OCI-LY1 (cell line): ENCODE data around the gene TMEM204.

ENCODE experiments used
- H2AFZ ChIP-seq: fragments of 200-600 bp; sonication (generic), shearing (Covaris generic); 2 replicates; pipeline ENCODE4 v1.6.0; 2014; ENCODE audit warnings: antibody characterized with exemption, mild to moderate bottlenecking, low read length
- H3F3A ChIP-seq: fragments of 200-600 bp; sonication (generic), shearing (Covaris generic); 2 replicates; pipeline ENCODE4 v1.6.0; 2014; ENCODE audit warnings: mild to moderate bottlenecking, antibody characterized with exemption, low read length, moderate library complexity; ENCODE audit not compliant: insufficient read depth
- H3K27ac ChIP-seq: fragments of 200-600 bp; sonication (generic); 2 replicates; pipeline ENCODE4 v1.5.1; 2014; ENCODE audit warnings: low read length, mixed run types, mild to moderate bottlenecking, low read depth; ENCODE audit not compliant: poor library complexity, severe bottlenecking
- H3K27me3 ChIP-seq: fragments of 200-600 bp; sonication (generic); 2 replicates; pipeline ENCODE4 v1.6.0; 2014; ENCODE audit warnings: antibody characterized with exemption, mild to moderate bottlenecking, low read length, moderate library complexity; ENCODE audit not compliant: insufficient read depth
- H3K36me3 ChIP-seq: fragments of 200-600 bp; sonication (generic); 2 replicates; pipeline ENCODE4 v1.6.1; 2014; ENCODE audit warnings: mild to moderate bottlenecking, antibody characterized with exemption, low read length, moderate library complexity, mixed read lengths; ENCODE audit not compliant: insufficient read depth
- H3K4me1 ChIP-seq: fragments of 200-600 bp; sonication (generic); 2 replicates; pipeline ENCODE4 v1.5.1; 2014; ENCODE audit warnings: mild to moderate bottlenecking, low read length, moderate library complexity; ENCODE audit not compliant: insufficient read depth, severe bottlenecking
- H3K4me2 ChIP-seq: fragments of 200-600 bp; sonication (generic), shearing (Covaris generic); 2 replicates; pipeline ENCODE4 v1.6.1; 2014; ENCODE audit warnings: low read length
- H3K4me3 ChIP-seq: fragments of 200-600 bp; sonication (generic); 2 replicates; pipeline ENCODE4 v1.5.1; 2014; ENCODE audit warnings: low read length, low read depth, mild to moderate bottlenecking, mixed read lengths; ENCODE audit not compliant: poor library complexity, severe bottlenecking
- H3K79me2 ChIP-seq: fragments of 200-600 bp; shearing (Covaris generic); 2 replicates; pipeline ENCODE4 v1.6.1; 2016; ENCODE audit warnings: mixed run types, low read length, mixed read lengths; ENCODE audit not compliant: insufficient read depth
- H3K9ac ChIP-seq: fragments of 200-600 bp; sonication (generic), shearing (Covaris generic); 2 replicates; pipeline ENCODE4 v1.6.1; 2014; ENCODE audit warnings: mild to moderate bottlenecking, low read length, mixed read lengths
- H3K9me2 ChIP-seq: fragments of 200-600 bp; sonication (generic), shearing (Covaris generic); 2 replicates; pipeline ENCODE4 v1.6.1; 2014; ENCODE audit warnings: low read depth, mild to moderate bottlenecking, low read length, mixed read lengths
- H3K9me3 ChIP-seq: fragments of 200-600 bp; shearing (Covaris generic); 2 replicates; pipeline ENCODE4 v1.6.1; 2014; ENCODE audit warnings: low read length, mixed read lengths
- H4K20me1 ChIP-seq: fragments of 200-600 bp; sonication (generic), shearing (Covaris generic); 2 replicates; pipeline ENCODE4 v1.6.0; 2016; ENCODE audit warnings: mild to moderate bottlenecking, low read length; ENCODE audit not compliant: insufficient read depth
- CTCF ChIP-seq: fragments of 200-600 bp; sonication (generic), shearing (Covaris generic); IDR thresholded peaks from 2 replicates; pipeline ENCODE4 v1.5.1; 2017; ENCODE audit warnings: mild to moderate bottlenecking, antibody characterized with exemption, low read length, moderate library complexity, mixed read lengths
- EZH2 ChIP-seq: fragments of 200-600 bp; sonication (generic), shearing (Covaris generic); IDR thresholded peaks from 2 replicates; pipeline ENCODE4 v1.8.0; 2017; ENCODE audit warnings: borderline replicate concordance, mixed run types, mild to moderate bottlenecking, antibody characterized with exemption, low read length, moderate library complexity, mixed read lengths

Gene TMEM204

GRCh38 chr16:1556254-1556653 is 22.8 kb downstream of the TMEM204 start:
- Histone ChIP-seq H3K4me1 (no peaks in the 10 kb centered on the region), H3K36me3 (no peaks in the 10 kb centered on the region), H3F3A (no peaks in the 10 kb centered on the region), H4K20me1 (no peaks in the 10 kb centered on the region), H3K9me3 (no peaks in the 10 kb centered on the region), H3K4me3 (no peak overlapping the region), H3K27me3 (no peaks in the 10 kb centered on the region), H3K4me2 (no peak overlapping the region), H3K9me2 (no peaks in the 10 kb centered on the region), H3K27ac (no peak overlapping the region), H2AFZ (no peak overlapping the region), H3K79me2 (no peaks in the 10 kb centered on the region), H3K9ac (no peak overlapping the region)
- TF ChIP-seq CTCF (no peak), EZH2 (no peak)

GRCh38 chr16:1557074-1557473 is 23.6 kb downstream of the TMEM204 start:
- no peak overlapping the region for H3K4me3 ChIP-seq
- no peak overlapping the region for H3K4me2 ChIP-seq
- no peaks in the 10 kb centered on the region for H3K9me3 ChIP-seq
- H3K9ac ChIP-seq: no peak overlapping the region
- H3K79me2 ChIP-seq: no peaks in the 10 kb centered on the region
- TF ChIP-seq EZH2 (no peak), CTCF (no peak)
- no peak overlapping the region for H2AFZ ChIP-seq
- H3K9me2 ChIP-seq: no peaks in the 10 kb centered on the region
- no peaks in the 10 kb centered on the region for H3K27me3 ChIP-seq
- H3K27ac ChIP-seq: no peak overlapping the region
- no peaks in the 10 kb centered on the region for H4K20me1 ChIP-seq
- no peaks in the 10 kb centered on the region for H3K36me3 ChIP-seq
- H3K4me1 ChIP-seq: no peaks in the 10 kb centered on the region
- no peaks in the 10 kb centered on the region for H3F3A ChIP-seq

GRCh38 chr16:1557576-1557975 is 24.1 kb downstream of the TMEM204 start:
- Histone ChIP-seq H3K9ac (no peak overlapping the region), H3K9me3 (no peaks in the 10 kb centered on the region), H2AFZ (no peak overlapping the region), H3K79me2 (no peaks in the 10 kb centered on the region), H3K36me3 (no peaks in the 10 kb centered on the region), H3K4me1 (no peaks in the 10 kb centered on the region), H4K20me1 (no peaks in the 10 kb centered on the region), H3K9me2 (no peaks in the 10 kb centered on the region), H3K27me3 (no peaks in the 10 kb centered on the region), H3F3A (no peaks in the 10 kb centered on the region), H3K4me2 (no peak overlapping the region), H3K4me3 (no peak overlapping the region), H3K27ac (no peak overlapping the region)
- no peak for TF ChIP-seq EZH2
- no peak for TF ChIP-seq CTCF
